Dedifferentiated amniotic fluid mesenchymal stem cell (primary cell): Measurements from ENCODE around the gene CLCF1.
"Not testable (repeated sequence)": the region's sequence is repeated elsewhere in the genome, so short reads cannot be mapped to it uniquely, and the experiment has no call there.

Source experiments
- DNase-seq: peaks from one replicate; pipeline ENCODE4 v3.0.0-alpha.2; 2016; ENCODE audit errors: extremely low spot score

The CLCF1 gene

DNA sequence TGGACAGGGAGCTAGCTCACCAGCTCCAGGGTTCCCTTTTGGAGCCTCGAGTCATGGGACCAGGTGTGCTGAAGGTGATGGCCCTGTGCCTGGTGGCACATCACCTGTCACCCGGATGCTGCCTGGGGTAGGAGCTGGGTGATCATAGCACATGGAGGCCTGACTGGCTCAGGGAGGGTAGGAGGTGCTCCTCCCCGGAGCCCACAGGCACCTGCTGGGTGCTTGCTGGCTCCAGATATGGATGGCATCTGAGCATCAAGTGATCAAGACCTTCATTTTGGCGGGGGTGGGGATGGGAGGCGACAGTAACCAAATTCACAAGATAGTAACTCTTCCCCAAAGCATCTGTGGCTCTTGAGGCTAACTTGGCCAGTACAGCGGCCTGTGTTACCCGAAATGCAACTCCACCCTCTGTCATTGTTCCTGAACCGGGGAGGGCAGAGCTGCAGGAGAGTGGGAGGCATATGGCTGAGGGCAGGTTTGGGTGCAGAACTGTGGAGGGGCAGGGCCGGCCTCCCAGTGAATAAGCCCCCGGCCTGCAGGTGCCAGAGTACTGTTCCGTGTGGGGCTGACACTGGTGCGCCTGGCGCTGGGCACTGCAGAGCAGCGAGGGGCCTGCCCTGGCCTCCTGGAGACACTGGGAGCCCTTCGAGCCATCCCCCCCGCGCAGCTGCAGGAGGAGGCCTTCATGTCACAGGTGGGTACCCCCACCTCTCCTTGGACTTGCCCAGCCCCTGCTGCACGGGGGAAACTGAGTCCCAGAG, 35.2 kb upstream of the CLCF1 start:
- DNase-seq: no peak

DNA sequence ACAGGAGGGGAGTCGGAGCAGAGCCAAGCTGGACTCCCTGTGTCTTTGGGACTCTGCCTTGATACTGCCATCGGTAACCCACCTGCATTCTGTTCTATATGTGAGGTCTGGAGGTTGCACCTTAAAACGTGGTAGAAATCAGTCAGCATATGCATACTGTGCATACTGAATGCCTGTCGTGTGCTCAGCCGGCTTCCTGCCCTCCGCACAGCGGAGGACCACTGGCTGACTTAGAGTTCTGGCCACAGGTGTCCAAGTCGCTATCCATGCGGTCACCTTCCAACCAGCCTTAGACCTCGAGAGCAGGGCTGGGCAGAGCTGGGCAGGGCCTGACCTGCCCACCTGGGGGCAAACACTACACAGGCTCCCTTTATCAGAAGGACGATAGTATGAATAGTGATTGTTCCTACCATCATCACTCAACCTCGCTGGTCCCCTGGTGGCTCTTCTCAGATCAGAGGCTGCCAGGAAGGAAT, 34.3 kb upstream of the CLCF1 start:
- DNase-seq: no peak

DNA sequence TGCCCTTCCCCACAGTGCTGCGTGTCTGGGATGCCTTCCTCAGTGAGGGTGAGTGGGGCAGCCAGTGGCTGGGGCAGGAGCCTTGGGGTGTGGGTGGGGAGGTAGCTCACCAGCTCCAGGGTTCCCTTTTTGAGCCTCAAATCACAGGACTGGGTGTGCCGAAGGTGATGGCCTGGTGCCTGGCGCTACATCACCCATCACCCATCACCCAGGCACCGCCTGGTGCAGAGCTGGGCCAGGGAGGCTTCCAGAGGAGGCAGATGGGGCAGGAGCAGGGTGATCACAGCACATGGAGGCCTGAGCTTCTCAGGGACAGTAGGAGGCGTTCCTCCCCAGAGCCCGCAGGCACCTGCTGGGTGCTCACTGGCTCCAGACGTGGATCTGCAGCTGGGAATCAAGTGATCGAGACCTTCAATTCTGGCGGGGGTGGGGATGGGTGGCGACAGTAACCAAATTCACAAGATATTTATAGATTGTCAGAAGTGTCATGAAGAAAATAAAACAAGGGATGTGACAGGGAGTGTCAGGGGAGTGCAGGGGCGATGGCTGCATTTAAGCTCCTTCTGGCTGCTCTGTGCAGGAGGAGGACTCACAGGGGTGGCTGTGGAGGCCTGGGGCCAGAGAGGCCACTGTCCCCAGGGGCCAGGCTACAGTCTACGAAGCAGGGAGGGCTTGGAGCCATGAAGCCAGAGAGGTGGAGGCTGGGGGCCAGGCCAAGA, 33.7 kb upstream of the CLCF1 start:
- no peak for DNase-seq

DNA sequence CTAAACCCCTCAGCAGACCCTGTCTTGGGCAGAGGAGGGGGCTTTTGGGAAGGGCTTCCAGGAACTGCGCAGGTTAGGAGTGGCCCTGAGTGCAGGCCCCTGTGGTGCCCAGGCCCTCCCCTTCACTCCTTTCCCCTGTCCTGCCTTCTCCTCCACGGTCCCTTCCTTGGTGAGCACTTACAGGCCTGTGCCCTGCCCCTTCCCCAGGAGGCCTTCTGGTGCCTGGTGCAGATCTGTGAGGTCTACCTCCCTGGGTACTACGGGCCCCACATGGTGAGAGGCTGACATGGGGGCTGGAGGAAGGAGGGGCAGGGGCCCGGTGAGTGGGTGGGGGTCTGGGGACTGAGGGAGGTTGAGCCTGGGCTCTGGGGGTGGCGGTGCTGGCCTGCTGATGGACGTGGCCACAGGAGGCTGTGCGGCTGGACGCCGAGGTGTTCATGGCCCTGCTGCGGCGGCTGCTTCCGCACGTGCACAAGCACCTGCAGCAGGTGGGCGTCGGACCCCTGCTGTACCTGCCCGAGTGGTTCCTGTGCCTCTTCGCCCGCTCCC, 33.1 kb upstream of the CLCF1 start:
- no peak for DNase-seq

DNA sequence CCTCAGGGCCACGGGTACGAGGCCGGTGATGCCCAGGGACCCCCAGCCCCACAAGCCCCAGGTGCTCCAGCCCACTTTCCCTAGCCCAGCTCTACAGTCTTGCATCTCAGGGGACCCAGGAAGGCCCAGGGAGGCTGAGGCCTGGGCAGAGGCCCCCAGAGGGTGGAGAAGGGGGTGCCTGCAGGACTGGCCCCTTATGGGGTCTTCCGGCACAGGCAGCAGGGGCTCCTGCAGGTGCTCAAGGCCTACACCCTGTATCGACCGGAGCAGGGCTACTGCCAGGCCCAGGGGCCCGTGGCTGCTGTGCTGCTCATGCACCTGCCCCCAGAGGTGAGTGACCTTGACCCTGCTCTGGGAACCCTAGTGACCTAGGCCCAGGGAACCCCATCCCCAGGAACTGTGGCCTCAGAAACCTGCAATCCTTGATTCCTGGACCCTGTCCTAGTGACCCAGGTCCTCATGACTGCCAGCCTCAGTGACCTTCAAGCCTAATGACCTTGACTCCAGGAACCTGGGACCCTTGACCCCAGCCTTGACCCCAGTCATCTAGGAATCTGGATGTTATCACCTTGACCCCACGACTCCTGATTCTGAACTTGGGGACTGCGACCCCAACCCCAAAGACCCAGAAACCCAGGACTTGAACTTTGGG, 32.4 kb upstream of the CLCF1 start:
- no peak for DNase-seq

DNA sequence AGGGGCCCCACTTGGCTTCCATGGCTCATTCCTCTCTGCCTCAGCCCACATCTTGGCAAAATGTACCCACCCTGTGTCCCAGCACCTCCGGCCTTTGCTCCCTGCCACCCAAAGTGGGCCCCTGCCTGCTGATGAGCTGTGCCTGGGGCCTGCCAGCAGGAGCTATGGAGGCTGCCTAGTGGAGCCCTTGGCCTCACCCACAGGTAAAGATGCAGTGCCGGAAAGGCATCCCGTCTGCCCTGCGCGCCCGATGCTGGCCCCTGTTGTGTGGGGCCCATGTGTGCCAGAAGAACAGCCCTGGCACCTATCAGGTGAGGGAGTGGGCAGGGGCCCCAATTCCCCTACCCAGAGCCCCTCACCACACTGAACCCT, 31.8 kb upstream of the CLCF1 start:
- no peak for DNase-seq

DNA sequence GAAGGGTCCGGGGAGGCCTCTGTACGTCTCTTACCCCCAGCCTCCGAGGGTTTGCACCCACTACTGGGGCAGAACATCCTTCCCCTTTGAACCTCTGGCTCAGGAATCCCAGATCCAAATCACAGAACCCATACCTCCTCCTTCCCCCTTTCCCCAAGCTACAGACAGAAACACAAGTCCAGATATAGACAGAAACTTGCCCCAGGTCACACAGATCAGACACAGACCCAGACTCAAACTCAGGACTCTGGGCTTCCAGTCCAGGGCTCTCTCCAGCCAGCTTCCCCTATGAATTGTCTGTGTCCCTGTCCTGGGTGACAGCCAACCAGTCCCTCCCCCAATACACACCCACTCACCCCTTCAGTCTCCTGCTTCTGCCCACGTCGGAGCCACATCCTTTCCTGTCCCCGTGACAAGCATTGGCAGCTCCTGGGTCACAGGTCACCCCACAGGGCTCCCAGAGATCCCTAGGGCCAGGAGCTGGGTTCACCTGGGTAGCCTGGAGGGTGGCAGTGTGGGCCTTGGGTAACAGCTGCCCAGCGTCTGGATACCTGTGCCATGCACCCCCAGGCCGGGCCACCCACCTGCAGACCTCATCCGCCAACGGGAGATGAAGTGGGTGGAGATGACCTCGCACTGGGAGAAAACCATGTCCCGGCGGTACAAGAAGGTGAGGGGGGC, 31.3 kb upstream of the CLCF1 start:
- DNase-seq: no peak

DNA sequence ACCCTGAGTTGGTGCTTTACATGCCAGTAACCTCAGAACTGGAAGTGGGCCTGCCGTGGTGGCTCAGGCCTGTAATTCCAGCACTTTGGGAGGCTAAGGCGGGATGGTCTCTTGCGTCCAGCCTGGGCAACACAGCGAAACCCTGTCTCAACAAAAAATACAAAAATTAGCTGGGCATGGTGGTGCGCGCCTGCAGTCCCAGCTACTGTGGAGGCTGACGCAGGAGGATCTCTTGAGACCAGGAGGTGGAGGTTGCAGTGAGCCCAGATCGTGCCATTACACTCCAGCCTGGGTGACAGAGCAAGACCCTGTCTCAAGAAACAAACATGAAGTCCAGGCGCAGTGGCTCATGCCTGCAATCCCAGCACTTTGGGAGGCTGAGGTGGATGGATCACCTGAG, 29.7 kb upstream of the CLCF1 start:
- DNase-seq: not testable (repeated sequence)

DNA sequence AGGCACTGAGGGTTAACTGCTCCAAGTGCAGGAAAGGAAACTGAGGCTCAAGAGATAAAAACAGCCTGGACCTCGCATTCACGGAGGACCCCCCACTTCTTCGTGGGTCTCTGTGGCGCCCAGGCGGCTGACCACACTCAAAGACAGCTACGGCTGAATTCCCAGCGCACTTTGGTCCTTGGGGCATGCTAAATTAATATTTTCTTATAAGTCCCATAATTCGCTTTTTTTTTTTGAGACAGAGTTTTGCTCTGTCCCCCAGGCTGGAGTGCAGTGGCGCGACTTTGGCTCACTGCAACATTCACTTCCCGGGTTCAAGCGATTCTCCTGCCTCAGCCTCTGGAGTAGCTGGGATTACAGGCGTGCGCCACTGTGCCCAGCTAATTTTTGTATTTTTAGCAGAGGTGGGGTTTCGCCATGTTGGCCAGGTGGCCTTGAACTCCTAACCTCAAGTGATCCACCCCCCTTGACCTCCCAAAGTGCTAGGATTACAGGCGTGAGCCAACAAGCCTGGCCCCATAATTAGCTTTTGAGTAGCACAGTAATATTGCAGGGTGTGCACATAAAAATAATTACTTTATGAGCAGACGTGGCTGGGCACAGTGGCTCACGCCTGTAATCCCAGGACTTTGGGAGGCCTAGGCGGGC, 28.9 kb upstream of the CLCF1 start:
- not testable (repeated sequence) for DNase-seq

DNA sequence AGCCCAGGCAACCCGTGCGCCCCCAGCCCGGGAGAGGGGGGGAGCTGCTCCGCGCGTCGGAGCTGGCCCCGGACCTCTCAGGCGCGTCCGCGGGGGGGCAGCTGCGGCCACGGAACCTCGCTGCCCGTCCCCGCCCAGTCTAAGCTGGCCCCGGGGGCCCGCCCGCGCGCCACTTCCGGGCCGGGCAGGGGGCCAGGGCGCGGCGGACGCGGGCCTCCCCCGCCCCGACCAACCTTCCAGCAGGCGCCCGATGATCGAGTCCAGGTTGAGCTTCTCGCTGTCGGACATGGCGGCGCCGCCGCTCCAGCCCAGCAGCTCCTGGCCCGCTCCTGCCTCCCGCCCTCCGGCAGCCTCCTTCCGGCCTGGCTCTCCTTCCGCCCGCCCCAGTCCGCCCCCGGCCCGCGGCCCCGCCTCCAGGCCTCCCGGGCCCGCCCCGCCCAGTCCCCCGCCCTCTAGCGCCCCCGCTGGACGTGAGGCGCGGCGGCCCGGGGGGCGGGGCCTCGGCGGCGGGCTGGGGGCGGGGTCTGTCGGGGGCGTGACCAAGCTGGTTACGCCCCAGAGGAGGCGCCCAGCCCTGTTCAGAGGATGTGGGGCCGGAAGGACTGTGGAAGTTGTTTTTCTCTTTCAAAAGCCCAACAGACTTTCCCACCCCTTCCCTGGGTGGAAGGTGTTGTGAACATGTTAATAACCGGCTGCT, 28.2 kb upstream of the CLCF1 start, which contains the start of gene PPP1CA:
TSS of gene PPP1CA (minus strand) at position 364 of the 697 bp plus-strand sequence. CDS start at position 288, 76 bp downstream.
- DNase-seq: peak; percentile 75

DNA sequence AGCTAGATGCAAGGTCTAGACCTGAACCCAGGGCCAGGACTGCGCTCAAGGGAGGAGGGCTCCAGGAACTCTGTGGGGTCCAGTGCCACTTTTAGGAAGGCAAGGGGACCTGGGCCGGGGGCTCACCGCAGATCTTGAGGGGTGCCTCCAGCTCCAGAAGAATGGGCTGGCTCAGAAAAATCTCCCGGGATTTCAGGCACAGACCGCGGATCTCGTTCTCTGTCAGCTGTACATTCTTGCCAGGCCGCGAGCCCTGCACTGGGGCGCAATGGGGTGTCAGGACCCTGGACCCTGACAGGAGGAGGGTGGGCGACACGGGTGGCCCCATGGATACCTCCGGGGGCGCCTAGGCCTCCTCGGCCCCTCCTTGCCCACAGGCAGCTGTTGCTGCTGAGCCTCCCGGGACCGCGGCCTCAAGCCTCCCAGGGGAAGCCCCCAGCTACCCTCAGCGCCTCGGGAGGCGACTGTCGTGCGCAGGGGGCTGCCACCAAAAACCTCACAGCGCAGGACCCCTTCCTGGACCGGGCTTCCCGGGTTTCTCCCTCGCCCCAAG, 27.6 kb upstream of the CLCF1 start:
- DNase-seq: no peak

DNA sequence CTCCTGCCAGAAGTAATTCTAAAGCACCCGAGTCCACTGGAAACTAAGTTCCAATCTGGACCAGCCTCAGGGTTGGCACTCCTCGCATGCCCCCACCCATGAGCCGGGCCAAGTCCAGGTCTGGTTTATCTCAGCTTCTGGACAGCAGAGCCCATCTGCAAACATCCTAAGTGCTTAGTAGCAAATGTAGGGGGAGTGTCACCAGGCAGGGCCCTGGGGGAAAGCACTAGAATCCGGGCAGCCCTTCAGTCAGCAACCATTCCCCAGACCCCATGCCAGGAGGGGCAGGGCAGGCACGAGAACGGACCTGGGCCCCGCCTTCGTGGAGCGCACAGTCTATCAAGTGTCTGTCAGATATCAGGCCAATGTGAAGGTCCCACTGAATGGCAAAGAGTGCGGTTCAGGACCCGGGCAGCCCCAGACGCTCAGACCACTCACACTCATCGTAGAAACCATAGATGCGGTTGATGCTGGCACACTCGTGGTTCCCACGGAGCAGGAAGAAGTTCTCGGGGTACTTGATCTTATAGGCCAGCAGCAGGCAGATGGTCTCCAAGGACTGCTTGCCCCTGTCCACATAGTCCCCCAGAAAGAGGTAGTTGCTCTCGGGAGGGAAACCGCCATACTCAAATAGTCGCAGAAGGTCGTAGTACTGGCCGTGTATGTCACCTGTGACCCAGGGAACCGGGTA, 27.0 kb upstream of the CLCF1 start:
- no peak for DNase-seq

DNA sequence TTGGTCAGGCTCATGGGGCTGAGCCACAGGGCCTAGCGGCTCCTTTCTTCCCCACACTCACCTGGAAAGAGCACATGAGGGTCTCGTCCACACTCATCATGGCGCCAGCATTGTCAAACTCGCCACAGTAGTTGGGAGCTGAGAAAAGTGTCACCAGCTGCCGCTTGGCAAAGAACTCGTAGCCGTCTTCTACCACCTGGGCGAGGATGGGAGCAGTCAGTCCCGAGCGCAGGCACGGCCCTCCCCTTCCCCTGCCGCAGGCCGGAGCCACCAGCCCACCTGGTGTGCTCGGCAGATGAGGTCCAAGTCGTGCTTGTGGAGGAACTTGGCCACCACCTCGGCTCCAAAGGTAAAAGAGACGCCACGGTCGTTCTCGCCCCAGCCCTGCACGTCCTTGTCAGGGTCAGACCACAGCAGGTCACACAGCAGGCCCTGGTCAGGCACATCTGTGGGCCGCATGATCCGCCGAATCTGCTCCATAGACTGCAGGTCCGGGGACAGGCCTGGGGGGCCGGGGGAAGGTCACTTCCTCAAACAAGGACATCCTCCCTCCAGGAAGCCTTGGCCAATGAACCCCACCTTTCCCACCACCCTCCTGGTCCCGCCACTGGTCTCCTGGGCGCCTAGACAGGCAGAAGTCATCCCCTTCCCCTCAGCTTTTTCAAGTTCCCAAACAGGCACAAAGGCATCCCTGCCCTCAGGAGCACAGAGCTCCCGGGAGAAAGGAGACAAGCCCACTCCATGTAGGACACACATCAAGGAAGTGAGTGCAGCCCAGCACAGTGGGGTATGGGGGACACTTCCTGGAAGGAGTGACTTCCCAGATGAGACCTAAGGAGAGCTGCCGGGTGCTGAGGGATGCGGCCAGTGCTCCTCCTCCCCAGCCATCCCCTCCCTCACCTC, 25.5 kb upstream of the CLCF1 start:
- no peak for DNase-seq

DNA sequence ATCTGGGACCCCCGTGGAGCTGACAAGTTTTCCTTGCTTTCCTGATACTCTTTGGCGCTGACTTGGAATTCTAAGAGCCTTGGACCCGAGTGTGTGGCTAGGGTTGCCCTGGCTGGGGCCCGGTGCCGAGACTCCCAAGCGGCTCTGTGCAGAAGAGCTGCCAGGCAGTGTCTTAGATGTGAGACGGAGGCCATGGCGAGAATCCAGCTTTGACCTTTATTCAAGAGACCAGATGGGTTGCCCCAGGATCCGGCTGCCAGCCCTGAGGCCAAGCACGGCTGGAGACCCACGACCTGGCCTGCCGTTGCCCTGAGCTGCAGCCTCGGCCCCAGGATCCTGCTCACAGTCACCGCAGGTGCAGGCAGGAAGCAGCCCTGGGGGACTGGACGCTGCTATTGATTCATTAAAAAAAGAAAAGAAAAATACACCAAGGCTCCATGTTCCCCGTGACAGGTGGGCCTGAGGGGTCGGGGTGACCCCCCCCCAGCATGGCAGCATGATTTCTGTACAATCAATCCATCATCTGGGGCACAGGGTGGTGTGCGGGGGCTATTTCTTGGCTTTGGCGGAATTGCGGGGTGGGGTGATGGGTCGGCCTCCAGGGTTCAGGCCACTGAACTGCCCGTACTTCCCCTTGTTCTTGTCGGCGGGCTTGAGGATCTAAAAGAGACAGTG, 24.7 kb upstream of the CLCF1 start:
- no peak for DNase-seq

DNA sequence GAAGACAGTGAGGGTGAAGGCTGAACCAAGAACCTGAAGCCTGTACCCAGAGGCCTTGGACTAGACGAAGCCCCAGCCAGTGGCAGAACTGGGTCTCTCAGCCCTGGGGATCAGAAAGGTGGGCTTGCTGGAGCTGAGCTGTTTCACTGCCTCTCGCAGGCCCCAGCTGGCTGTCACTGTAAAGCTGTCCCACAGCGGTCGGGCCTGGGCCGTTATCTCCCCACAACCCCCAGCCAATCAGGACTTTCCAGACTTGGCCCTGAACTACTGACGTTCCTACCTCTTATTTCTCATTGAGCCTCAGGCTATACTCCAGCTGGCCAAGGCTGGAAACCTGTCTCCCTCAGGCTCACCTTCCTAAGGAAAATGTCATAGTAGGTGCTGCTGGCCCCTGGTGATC, 24.1 kb upstream of the CLCF1 start:
- DNase-seq: no peak

DNA sequence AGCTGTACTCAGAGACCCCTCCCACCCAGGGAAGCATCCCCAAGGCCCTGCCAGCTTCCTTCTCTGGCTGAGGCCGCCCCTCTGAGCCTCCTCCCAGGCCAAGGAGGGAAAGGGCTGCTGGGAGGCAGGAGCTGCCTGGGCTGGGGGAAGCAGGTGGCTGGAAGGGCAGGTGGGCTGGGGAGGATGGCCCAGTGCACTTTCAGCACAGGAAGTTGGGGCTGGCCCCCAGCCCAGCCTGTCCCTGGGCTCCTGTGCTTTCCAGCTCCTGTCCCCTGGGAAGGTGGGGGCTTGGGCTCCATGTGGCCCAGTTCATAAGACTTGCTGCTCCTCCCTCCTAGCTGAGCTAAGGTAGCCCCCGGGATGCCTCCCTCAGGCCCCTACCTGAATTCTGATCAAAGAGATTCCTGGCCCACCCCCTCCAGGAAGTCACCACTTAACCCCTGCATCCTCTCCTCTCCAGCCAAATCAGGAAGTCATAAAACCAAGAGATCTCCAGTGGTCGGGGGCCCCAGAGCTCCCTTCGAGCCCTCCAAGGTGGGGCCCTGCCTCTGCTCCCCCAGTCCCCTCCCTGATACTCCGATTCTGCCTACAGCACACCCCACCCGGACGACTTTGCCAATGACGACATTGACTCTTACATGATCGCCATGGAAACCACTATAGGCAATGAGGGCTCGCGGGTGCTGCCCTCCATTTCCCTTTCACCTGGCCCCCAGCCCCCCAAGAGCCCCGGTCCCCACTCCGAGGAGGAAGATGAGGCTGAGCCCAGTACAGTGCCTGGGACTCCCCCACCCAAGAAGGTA, 23.4 kb upstream of the CLCF1 start:
- DNase-seq: no peak

DNA sequence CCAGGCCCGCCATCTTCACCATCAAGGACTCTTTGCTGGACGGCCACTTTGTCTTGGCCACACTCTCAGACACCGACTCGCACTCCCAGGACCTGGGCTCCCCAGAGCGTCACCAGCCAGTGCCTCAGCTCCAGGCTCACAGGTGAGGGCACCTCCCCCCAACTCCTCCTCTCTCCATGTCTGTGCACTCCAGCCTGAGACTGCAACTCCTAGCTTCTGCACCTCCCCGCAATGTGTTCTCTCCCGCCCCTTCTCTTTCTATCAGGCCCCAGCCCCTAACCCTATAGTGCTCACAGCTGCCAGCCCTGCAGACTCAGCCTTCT, 22.8 kb upstream of the CLCF1 start:
- no peak for DNase-seq
